Measurements from ENCODE around the gene RPS6KA1. TPM values are rescaled to one million over a fixed set of nuclear protein-coding genes. Genes with fewer than 3 reads are reported as not detected.

Gene RPS6KA1
- 14.6 to 17.6 TPM (median 16.7 TPM) in 5 replicates for total RNA-seq (2022; extraction: Qiagen RNA extraction)

DNA sequence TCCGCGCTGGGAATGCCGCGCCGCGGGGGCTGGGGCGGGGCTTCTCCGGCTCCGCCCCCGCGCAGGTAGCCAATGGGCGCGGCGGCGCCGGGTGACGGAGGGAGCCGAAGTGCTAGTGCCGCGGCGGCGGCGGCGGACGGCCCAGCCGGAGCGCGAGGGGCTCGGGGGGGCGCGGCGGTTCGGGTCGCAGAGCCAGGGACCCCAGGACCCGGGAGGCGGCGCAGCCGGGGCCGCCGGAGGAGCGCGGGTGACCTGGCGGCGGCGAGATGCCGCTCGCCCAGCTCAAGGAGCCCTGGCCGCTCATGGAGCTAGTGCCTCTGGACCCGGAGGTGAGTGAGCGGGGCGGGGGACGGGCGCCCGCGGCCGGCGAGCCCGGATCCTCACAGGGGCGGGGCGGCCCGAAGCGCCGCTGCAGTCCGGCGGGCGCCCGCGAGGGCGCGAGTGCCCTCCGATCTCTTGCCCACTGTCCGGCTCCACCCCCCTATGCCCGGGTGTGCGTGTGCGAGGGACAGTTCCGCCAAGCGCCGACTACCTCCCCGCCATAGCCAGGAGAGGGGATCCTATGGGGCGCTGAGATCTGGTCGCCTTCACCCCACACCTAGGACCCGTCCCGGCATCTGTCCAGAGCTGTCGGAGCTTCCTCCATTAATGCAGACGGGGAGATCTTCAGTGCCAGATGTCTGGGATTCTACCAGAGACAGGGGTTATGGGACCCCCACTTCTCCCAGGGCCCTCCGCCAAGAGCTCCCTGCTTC, at the start of gene RPS6KA1:
RPS6KA1 (plus strand) TSS at position 107 of the 755 bp plus-strand sequence; CDS start at position 267, 160 bp downstream.

Other genes with a start within 250 kb of the RPS6KA1 start
- 126 to 157 TPM (median 140 TPM) in 5 replicates for gene SH3BGRL3, start 249.7 kb upstream of the RPS6KA1 start, total RNA-seq (2022; extraction: Qiagen RNA extraction)
- 11.8 to 18.4 TPM (median 15.9 TPM) in 5 replicates for gene UBXN11, start 223.1 kb upstream of the RPS6KA1 start, total RNA-seq (2022; extraction: Qiagen RNA extraction)
- gene CD52, start 211.8 kb upstream of the RPS6KA1 start, total RNA-seq (2022; extraction: Qiagen RNA extraction) = 0.64 TPM in 1 of 5 replicates, not detected in the others
- gene CRYBG2, start 175.6 kb upstream of the RPS6KA1 start, total RNA-seq (2022; extraction: Qiagen RNA extraction) = 0.99 to 1.9 TPM (median 1.3 TPM) in 5 replicates
- not detected in 5 replicates for gene ZNF683, start 157.0 kb upstream of the RPS6KA1 start, total RNA-seq (2022; extraction: Qiagen RNA extraction)
- not detected in 5 replicates for gene LIN28A, start 118.9 kb upstream of the RPS6KA1 start, total RNA-seq (2022; extraction: Qiagen RNA extraction)
- 22.4 to 27.7 TPM (median 24.4 TPM) in 5 replicates for gene DHDDS, start 97.4 kb upstream of the RPS6KA1 start, total RNA-seq (2022; extraction: Qiagen RNA extraction)
- 334 to 423 TPM (median 346 TPM) in 5 replicates for gene HMGN2, start 57.3 kb upstream of the RPS6KA1 start, total RNA-seq (2022; extraction: Qiagen RNA extraction)
- gene ARID1A, start 166.3 kb downstream of the RPS6KA1 start, total RNA-seq (2022; extraction: Qiagen RNA extraction) = 33.6 to 39.1 TPM (median 35.6 TPM) in 5 replicates

Data from A549 treated with Mapracorat at 1 μM for 4 hours (cell line).